ENCODE results near the gene TNS4.

GRCh38 chr17:40461732-40462342 lies 39.6 kb downstream of the TNS4 start:
- TF ChIP-seq CTCF (IDR thresholded peaks at IDR 0.05; ENCODE audit: insufficient read depth, low read length): no peak
- TF ChIP-seq POLR2AphosphoS5 (IDR thresholded peaks at IDR 0.05; ENCODE audit: low read depth): no peak
- TF ChIP-seq REST (IDR thresholded peaks at IDR 0.05; ENCODE audit: insufficient replicate concordance, low read depth): no peak

All from HL-60 (cell line).